Fibroblast of villous mesenchyme (primary cell): ENCODE data around the gene DNM3. TPM values are rescaled to one million over a fixed set of nuclear protein-coding genes. Genes with fewer than 3 reads are reported as not detected.

Experiments
- DNase-seq: peaks from one replicate; pipeline ENCODE4 v3.0.0-alpha.2; 2010; ENCODE audit warnings: low read depth
- H3K4me3 ChIP-seq: 2 replicates; pipeline ENCODE4 v1.5.1; 2011; ENCODE audit warnings: low read depth, mild to moderate bottlenecking, low read length
- total RNA-seq: library from RNA; depleted of rRNA; stranded (reverse); fragments of >200 nt; gene quantifications from 2 replicates; pipeline ENCODE4 v1.2.3, GENCODE V29; 2012
- TF ChIP-seq, protein P1 (sequence below): IDR thresholded peaks from 2 replicates; pipeline ENCODE4 v1.5.1; 2012; ENCODE audit warnings: low read depth, mild to moderate bottlenecking, low read length; ENCODE audit not compliant: insufficient read depth

Gene DNM3
- total RNA-seq, 1 donor = 2.2 TPM

DNA sequence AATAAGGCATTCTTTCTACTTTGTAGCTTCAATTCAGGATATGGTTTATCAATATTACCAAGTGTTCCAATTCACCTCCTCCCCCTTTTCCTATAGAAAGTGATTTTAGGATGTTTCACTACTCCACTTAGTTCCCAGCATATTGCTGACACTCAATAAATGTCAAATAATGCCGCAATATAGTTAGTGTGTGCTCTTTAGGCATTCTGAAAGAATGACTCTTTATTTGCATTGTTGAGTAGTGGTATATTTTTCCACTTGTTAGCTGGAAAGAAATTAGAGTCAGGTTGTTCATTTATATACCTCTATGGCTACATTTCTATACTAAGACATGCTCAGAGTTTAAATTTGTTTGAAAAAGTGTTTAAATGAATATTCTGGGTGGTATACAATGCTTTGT lies 424.6 kb downstream of the DNM3 start:
- TF ChIP-seq, protein P1, sequence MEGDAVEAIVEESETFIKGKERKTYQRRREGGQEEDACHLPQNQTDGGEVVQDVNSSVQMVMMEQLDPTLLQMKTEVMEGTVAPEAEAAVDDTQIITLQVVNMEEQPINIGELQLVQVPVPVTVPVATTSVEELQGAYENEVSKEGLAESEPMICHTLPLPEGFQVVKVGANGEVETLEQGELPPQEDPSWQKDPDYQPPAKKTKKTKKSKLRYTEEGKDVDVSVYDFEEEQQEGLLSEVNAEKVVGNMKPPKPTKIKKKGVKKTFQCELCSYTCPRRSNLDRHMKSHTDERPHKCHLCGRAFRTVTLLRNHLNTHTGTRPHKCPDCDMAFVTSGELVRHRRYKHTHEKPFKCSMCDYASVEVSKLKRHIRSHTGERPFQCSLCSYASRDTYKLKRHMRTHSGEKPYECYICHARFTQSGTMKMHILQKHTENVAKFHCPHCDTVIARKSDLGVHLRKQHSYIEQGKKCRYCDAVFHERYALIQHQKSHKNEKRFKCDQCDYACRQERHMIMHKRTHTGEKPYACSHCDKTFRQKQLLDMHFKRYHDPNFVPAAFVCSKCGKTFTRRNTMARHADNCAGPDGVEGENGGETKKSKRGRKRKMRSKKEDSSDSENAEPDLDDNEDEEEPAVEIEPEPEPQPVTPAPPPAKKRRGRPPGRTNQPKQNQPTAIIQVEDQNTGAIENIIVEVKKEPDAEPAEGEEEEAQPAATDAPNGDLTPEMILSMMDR = no peak
- no peak for DNase-seq

DNA sequence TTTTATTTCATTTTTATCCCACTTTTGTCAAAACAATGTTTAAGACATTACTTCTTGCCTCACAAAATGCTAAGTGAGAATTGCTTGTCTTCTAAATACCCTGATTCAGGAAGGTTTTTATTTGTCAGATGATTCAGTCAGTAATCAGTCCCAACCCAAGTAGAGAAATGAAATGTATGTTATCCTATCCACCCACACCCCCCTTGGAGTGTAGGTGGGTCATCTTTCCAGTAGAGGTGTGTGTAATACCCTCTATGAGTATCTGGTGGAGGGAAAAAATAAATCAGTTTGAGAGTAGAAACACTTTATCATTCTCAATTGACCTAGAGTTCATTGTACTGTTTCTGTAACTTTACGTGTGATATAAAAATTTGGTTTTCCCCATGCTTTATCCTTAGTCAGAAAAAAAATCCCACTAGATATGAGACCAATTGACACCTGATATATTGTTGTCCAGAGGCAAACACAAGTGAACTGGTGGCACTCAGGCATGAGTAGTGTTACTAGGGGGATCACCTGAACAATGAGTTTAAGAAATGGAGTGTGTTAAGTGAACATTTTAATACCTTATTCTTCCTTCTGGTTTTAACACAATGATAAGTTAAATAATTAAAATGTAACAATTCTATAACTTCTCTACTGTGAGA lies 425.4 kb downstream of the DNM3 start:
- H3K4me3 ChIP-seq = no peak overlapping the region
- DNase-seq = no peak
- TF ChIP-seq, protein P1 = no peak

More for the DNA sequence above, 424.6 kb downstream of the DNM3 start:
- no peak overlapping the region for H3K4me3 ChIP-seq

DNA sequence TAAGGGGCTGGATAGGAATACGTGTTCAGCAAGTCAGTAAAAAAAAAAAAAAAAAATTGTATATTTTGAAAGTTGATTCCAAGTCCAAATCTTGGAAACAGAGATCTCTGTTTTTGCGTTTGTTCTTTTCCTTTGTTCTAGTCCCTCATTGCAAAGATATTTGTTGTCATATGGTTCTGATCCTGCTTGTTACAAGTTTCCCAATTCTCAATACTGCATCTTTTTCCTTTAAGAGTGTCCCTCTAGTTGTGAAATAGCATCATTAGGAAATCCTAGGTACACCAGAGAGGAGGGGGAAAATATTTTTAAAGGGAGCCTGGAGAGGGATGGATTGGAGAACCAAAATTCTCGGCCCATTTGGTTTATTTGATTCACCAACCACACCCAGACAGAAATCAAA lies 426.9 kb downstream of the DNM3 start:
- no peak overlapping the region for H3K4me3 ChIP-seq
- TF ChIP-seq, protein P1 = no peak
- DNase-seq = no peak

DNA sequence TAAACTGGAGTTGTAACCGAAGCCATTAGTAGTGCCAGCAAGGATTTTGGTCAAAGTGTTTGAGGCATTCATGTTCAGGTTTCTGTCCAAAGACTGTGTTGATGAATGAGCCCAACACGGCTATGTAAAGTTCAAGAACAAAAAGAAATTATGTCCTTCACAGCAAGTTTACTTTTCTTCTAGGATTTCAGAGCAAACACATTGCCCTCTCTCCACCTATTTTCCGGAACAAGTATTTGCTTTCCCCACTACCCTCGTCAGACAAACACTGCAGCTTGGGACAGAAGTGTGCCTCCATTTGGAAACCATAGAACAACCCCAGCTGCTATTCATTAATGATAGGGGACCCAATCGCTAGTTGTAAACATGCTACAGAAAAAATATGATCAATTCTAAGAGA lies 427.8 kb downstream of the DNM3 start:
- DNase-seq = no peak
- H3K4me3 ChIP-seq = no peak overlapping the region
- TF ChIP-seq, protein P1 = no peak

DNA sequence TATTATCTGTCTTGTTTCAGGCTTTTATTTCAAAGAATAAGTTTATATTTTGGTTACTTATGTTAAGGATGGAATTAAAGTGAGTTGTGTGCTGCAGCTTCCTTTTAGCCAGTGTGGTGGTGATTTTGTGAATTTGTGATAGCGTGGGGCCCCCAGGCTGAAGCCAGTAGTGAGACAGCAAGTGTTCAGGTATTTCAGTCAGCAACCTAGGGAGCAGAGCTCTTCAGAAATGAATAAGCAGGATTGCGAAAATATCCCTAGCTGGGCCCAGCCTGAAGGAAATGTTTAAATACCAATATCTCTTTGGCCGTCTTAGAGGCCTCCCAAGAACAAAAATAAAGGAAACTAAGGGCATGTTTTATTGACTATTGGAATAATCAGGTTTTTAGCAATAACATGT lies 428.3 kb downstream of the DNM3 start:
- H3K4me3 ChIP-seq = no peak overlapping the region
- DNase-seq = peak; percentile 59
- TF ChIP-seq, protein P1 = no peak

DNA sequence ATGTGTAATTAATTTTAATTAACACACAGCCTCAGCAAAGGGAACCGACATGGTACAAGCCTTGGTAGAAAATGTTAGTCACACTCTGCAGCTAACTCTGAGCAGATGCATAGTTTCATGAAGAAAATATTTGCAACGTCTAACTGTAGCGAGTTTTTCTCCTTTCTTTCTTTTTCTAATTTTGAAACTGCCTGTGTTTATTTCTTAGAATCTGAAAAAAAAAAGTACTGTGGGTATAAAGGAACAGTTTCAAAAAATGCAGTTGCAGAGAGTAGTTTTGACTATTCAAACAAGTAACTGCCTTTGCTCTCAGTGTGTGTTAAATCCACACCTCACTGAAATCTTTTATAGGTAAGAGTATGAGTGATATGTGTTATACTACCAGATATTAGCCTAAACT lies 429.3 kb downstream of the DNM3 start:
- H3K4me3 ChIP-seq = no peak overlapping the region
- DNase-seq = no peak
- TF ChIP-seq, protein P1 = no peak

DNA sequence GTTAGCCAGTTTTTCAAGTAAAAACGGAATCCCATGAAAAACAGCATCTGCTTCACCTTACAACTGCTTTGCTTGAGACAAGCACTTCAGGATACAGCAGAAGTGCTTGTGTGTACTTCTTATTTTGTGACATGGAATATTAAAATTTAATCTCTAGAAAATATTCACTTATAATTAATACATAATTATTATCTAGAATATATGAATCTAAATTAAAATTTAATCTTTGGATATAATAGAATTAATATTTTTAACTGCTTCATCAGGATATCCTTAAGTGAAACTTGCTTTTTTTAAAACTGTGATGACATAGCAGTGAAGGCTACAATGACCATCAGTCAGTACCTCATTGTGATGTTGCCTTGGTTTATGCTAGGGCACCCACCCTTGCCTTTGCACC lies 430.8 kb downstream of the DNM3 start:
- TF ChIP-seq, protein P1 = no peak
- no peak for DNase-seq
- H3K4me3 ChIP-seq = no peak overlapping the region
